NCI-H510A treated with DMSO at 0.1 percent for 48 hours (cell line): ENCODE measurements around the gene FTH1.

Source experiments
- DNase-seq: peaks from one replicate; lab custom pipeline; 2025; lab: John Stamatoyannopoulos, UW

The FTH1 gene

GRCh38 chr11:61948505-61948904 lies 18.9 kb downstream of the FTH1 start:
- no peak for DNase-seq

GRCh38 chr11:61947486-61948210 lies 19.8 kb downstream of the FTH1 start:
- peak; percentile 83 for DNase-seq

DNA sequence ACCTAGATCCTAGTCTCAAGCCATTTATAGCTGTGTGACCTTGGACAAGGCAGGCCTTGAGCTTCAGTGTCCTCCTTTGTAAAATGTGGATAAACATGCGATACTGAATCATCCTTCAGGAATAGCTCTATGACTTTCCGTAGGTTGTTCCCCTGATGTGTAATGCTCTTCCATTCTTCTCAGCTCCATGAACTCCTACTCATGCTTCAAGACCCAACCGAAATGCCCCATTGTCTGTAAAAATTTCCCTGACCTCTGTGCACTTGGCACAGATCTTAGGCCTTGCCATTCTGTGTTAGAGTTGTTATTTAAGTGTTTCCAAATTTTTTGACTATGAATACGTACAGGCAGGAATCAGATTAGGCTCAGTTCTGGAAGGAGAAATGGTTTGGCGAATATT lies 20.5 kb downstream of the FTH1 start:
- no peak for DNase-seq

DNA sequence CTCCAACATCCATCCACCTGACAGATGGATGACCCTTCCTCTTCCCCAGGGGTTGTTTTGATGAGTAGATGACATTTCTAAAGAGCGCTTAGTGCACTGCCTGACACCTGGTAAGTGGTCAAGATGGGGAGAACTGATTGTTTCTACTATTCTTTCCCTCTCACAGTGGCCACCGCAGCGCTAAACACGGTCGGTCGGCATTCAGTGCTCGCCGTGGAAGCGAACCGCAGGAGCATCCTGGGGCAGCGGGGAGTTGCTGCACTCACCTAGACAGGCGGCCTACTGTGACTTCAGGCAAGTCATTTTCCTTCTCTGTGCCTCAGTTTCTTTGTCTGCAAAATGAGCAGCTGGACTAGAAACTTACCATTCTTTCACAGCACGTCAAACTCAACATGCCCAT lies 22.2 kb downstream of the FTH1 start:
- DNase-seq = no peak

DNA sequence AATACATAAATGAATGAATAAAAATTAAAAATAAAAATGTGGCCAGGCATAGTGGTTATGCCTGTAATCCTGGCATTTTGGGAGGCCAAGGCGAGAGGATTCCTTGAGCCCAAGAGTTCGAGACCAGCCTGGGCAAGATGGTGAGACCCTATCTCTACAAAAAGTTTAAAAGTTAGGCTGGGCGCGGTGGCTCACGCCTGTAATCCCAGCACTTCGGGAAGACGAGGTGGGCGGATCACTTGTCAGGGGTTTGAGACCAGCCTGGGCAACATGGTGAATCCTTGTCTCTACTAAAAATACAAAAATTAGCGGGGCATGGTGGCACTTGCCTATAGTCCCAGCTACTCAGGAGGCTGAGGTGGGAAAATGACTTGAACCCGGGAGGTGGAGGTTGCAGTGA lies 27.0 kb downstream of the FTH1 start:
- no peak for DNase-seq

DNA sequence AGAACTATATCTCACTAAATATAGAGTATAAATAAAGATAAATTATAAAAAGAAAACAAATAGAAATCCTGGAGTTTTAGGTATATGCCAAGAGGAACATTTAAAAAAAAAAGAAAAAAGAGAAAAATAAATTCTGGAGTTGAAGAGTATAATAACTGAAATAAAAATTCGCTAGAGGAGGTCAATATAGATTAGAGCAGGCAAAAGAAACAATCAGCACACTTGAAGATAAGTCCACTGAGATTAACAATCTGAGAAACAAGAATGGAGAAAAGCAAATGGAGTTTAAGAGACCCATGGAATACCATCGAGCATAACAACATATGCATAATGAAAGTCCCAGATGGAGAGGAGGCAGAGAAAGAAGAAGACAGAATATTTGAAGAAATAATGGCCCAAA lies 31.6 kb downstream of the FTH1 start:
- DNase-seq = no peak

DNA sequence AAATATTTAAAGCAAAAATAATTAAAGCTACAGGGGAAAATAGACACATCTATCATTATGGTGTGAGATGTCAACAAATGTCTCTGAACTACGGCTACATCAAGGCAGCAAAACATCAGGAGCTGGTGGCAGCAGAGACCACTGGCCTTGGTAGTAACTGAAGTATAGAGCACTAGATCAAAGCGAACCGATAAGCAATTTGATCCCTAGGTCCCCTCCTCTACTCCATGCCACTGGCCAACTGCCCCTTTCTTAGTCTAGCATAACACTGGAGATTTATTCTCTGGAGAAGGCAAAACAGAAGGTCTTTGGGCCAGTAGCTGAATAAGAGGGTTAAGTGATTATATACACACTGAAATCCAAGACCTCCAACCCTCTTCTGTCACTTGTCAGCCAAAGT lies 36.5 kb downstream of the FTH1 start:
- no peak for DNase-seq

DNA sequence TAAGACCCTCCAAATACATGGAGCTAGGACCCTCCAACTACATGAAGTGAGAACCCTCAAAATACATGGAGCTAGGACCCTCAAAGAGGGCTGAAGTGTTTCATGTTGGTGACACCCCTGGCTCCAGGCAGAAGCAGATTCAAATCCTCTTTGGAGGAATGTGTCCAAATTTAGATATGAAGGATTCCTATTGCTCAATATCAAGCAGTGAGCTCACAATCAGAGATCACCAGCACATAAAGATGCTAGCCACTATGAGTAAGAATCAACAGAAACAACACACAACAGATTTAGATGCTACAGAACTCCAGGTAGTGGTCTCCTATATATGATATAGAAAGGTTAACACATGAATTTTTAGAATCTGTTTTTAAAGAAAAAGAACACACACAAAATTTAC lies 38.8 kb downstream of the FTH1 start:
- DNase-seq = no peak

DNA sequence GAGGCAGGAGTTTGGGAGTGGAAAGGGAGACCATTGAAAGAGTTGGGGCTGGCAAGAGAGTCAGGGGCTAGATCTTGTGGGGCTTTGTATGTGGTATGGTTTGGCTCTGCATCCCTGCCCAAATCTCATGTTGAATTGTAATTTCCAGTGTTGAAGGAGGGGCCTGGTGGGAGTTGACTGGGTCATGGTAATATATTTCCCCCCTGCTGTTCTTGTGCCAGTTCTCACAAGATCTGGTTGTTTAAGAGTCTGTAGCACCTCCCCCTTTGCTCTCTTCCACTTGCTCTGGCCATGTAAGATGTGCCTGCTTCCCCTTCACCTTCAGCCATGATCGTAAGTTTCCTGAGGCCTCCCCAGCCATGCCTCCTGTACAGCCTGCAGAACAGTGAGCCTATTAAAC lies 39.9 kb downstream of the FTH1 start:
- DNase-seq = no peak

DNA sequence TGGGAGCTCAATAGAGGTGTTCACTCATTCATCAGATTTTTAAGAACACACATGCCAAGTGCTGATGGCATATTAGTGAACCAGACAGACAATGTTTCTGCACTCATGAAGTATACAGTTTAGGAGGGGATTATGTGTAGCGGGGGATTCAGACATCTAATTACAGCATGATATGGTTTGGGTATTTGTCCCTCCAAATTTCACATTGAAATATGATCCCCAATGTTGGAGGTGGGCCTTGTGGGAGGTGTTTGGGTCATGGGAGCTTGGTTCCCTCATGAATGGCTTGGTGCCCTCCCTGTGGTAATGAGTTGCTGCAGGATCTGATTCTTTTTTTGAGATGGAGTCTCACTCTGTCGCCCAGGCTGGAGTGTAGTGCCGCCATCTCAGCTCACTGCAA lies 41.2 kb downstream of the FTH1 start:
- no peak for DNase-seq

DNA sequence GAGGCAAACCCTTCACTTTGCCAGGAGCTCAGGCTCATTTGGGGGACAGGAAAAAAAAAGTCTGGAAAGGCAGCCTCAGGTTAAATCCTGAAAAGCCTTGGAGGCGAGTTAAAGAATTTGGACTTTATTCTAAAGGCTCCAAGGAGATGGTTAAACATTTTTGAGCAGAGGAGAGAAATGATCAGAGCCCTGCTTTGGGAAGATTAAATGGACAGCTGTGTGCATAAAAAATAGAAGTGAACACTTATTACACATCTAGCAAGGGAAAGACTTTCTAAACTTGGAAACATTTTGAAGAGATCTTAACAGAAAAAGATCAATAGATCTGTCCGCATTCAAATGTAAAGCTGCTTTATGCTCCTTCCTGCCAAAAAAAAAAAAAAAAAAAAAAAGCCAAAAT lies 41.7 kb downstream of the FTH1 start:
- no peak for DNase-seq

DNA sequence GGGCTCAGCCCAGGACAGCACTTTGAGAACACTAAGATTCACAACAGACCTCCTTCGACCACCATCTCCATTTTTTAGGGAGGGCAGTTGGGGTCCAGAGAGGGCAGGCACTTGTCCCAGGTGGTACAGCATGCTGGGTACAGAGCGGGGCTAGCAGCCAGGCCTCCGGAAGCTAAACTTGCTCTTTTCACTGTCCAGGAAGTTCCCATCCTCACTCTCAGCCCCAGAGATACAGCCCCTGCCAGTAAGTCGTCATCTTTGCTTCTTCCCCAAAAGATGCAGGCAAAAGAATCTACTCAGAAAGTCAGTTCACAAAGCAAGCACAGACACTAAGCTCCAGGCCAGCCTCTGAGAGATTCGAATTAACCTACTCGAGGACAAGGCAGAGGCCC lies 43.4 kb downstream of the FTH1 start:
- no peak for DNase-seq

DNA sequence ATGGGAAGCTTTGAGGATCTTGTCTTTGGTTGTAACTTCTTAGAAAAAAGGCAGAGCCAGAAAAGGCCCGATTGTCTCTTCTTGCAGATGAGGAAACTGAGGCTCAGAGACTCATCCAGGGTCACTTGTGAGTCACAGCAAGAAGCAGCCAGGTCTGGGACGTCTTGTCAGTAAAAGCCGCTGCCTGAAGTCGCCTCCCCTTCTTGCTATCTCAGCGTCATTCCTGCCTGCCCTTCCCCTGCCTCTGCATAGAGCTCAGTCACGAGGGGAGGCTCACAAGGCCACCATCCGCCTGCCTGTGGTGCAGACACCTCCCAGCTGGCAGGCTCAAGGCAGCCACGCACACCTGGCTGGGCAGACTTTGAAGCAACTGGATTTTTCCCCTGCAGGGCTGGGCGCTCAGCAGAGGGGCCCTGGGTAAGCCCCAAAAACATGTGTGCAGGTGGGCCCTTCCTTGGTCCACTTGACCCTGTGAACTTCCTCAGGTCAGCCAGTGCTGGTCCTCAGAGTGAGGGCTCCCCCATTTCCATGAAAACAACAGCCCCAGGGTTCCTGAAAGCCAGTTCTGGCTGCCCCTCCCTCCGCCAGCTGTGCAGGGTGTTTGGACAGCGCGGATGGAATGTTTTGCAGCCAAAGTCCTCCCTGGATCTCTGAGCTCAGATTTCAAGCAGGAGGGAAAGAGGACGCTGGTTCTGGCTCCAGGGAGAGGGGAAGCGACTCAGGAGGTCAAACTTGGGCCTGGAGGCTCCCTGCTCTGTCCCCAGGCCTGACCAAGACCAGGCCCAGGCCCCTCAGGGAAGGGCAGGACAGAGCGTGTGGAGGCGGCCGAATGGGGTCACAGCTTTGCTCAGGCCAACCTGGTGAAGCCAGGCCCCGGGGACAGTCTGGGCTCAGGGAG lies 44.0 kb downstream of the FTH1 start:
- DNase-seq = no peak

DNA sequence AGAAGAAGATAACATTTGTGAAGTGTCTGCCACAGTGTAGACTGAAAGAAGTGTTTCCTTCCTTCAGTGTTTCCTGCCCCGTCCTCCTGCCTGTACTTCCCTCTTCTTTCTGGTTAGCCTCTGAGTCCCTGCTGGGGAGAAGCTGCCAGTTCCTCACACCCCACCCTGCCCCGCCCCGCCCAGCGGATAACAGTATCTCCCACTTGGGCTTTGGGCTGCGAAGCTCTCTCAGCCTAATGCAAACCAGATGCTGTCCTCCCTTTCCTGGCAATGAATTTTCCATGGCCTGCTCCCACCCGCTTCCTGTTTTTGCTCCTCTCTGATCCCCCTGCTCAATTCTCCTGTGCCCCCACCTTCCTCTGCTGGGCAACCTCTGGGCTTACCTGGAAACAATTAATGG lies 44.9 kb downstream of the FTH1 start:
- DNase-seq = no peak

DNA sequence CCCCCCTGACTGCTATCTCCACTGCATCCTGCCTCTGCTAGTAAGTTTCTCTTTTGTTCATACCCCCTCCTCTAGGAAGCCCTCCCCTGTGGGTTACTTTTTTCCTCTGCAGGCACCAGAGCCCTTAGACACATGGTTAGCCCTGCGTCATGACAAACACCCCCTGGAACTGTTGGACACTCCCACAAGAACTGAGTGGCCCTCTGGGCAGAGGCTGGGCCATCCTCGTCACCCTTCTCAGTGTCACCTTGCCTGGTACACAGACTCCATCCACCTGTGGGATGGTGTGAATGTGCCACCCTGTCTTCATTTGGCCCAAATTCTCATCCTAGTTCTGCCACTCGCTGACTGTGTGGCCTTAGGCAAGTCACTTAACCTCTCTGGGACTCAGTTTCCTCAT lies 46.0 kb downstream of the FTH1 start:
- DNase-seq = no peak

DNA sequence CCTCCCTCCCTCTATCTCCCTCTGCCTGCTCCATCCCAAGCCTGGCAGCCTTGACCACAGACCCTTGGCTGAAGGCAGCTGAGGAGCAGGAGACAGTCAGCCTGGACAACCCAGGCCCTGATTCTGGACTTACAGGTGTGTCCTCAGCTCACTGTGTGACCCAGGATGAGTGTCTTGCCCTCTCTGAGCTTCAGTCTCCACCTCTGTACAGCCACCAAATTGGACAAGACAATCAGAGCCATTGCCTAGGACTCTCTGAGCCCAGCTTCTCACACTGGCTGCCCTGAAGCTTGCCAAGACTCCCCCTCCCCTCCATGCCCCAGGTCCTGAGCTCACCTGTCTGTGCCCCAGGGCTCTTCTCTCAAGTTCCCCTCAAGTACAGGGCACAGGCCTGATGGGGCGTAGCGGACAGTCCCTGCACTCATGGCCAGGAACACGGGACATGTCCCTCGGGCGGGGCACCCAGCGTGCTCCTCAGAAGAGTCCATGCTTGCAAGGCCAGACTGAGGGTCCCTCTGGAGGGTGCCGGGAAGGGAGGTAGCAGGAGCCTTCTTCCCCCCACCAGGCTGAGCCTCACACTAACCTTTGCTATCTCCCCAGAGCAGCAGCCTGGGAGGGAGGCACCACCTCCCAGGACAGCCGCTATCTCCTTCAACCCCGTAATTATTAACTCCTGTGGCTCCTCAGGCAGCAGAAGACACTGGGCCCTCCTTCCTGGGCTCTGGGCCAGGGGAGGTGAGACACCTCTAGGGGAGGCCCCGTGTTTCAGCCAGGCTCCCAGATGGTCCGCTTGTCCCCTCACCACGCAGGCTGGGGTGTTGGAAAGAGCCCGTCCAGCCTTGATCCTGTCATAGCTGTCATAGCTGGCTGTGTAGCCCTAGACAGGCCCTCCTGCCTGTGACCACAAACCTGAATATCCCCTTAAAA lies 47.5 kb downstream of the FTH1 start:
- no peak for DNase-seq

DNA sequence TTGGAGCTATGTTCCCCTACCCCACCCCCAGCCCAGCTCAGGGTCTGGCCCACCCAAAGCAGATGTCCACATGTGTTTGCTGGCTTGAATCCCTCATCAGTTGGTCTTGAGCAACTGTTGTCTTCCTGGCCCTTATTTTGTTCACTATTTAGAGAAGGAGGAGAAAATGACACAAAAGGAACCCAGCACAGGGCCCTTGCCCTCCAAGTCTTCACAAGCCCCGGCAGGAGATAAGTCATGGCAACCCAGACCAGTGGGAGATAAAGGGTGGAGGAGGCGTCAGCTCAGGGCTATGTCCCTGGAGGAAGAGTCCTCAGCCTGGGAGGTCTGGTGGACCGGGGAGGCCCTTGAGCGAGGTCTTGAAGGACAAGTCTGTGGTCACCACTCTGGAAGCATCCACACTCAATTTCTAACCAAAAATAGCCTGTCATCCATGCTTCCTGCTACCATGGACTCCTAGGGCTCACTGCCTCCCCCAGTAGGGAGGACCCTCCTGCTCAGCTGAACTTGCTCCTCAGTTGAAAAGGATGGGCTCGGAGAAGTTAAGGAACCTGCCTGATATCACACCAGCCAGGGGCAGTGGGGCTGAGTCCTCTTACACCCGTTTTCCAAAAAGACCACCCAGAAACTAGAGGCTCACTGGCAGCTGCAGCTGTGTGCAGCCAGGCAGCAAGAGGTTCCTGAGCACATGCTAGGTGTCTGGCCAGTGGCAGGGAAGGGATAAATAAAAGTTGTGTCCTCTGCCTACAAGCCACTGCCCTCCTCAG lies 48.3 kb downstream of the FTH1 start:
- no peak for DNase-seq

- DNase-seq = no peak
Observed at GRCh38 chr11:61918251-61918937, 49.0 kb downstream of the FTH1 start.

- DNase-seq = no peak
Observed at GRCh38 chr11:61917334-61918109, 49.9 kb downstream of the FTH1 start, which contains the start of gene RAB3IL1. Gene RAB3IL1, minus strand, starts transcription at chr11:61917566. Its CDS starts 199 bp downstream, at chr11:61917367.

- no peak for DNase-seq
Observed at GRCh38 chr11:61916737-61917333, 50.6 kb downstream of the FTH1 start.
